HG03575 (cell line): ENCODE measurements around the gene FHL2.

ENCODE experiments used
- ATAC-seq: cut with Tn5 transposase; IDR thresholded peaks from one replicate; pipeline ENCODE4 v1.9.1; 2021; ENCODE audit not compliant: unreplicated experiment, insufficient number of reproducible peaks, low FRiP score; ENCODE audit errors: extremely low read depth

Gene FHL2

GRCh38 chr2:105398336-105399206 is at the start of gene FHL2:
Gene FHL2, minus strand, starts transcription at chr2:105399051. Its CDS starts 12,535 bp downstream, at chr2:105386516.
- ATAC-seq: no peak

- ATAC-seq: no peak
Observed at GRCh38 chr2:105447476-105447875, 48.6 kb upstream of the FHL2 start.

- no peak for ATAC-seq
Observed at GRCh38 chr2:105446501-105446900, 47.6 kb upstream of the FHL2 start.

GRCh38 chr2:105445976-105446375 is 47.1 kb upstream of the FHL2 start:
- ATAC-seq: no peak

- no peak for ATAC-seq
Observed at GRCh38 chr2:105445498-105445897, 46.6 kb upstream of the FHL2 start.

- ATAC-seq: no peak
Observed at GRCh38 chr2:105443617-105444598, 45.1 kb upstream of the FHL2 start.

GRCh38 chr2:105442721-105443120 is 43.9 kb upstream of the FHL2 start:
- no peak for ATAC-seq

- ATAC-seq: no peak
Observed at GRCh38 chr2:105442056-105442455, 43.2 kb upstream of the FHL2 start.

GRCh38 chr2:105439141-105439540 is 40.3 kb upstream of the FHL2 start:
- no peak for ATAC-seq

- no peak for ATAC-seq
Observed at GRCh38 chr2:105438104-105438929, 39.5 kb upstream of the FHL2 start.

- ATAC-seq: no peak
Observed at GRCh38 chr2:105437708-105438103, 38.9 kb upstream of the FHL2 start.

GRCh38 chr2:105432749-105433148 is 33.9 kb upstream of the FHL2 start:
- no peak for ATAC-seq

- ATAC-seq: no peak
Observed at GRCh38 chr2:105432044-105432399, 33.2 kb upstream of the FHL2 start.

GRCh38 chr2:105431367-105432043 is 32.7 kb upstream of the FHL2 start:
- no peak for ATAC-seq

- ATAC-seq: no peak
Observed at GRCh38 chr2:105428387-105429018, 29.7 kb upstream of the FHL2 start.

GRCh38 chr2:105427485-105427884 is 28.6 kb upstream of the FHL2 start:
- ATAC-seq: no peak

- no peak for ATAC-seq
Observed at GRCh38 chr2:105426626-105427292, 27.9 kb upstream of the FHL2 start.
